Middle frontal gyrus (tissue), 1 donor: ENCODE data around the gene SYT11.

Experiments used
- DNase-seq: peaks from one replicate; pipeline ENCODE4 v3.0.0-alpha.2; 2015; ENCODE audit warnings: low spot score; ENCODE audit errors: extremely low spot score

Gene SYT11

DNA sequence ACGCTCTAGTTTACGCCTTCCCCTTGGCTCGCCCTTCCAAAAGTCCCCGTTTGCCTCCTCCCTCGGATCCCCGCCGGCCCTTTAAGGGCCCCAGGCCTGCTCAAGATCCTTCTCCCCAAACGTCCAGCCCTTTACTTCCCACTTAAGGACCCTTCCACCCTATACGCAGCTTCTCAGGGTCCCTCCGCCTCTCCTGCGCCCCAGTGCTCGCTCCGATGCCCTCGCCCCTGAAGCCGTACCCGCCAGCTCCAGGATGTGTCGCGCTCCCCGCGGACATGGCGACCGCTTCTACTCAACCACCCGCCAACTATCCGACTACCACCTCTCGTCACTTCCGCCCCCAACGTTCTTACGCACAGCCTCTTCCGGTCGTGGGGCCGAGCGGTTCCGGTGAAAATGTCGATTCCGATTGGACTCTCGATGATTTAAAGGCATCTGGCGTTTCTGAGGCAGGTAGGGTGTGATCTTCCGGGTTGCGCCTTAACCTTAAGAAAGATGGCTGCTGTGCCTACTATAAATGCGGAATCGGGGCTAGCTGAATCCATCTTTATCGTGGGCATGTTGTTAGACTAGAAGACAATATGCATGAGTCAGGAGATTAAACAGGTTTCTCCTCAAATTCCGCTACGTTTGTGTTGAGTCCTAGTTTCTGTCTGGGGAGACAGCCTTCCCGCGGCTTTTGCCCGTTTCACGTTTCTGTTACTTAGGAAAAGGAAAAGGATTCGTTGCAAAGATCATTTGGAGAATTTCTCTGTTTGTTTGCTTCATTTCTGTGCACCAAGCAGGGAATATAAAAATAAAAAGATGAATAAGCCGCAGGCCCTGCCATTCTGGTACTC is 74.9 kb downstream of the SYT11 start, which contains the start of gene KHDC4:
Gene KHDC4, minus strand, starts transcription at position 317 of the 839 bp plus-strand sequence. Its CDS starts 40 bp downstream, at position 277.
- DNase-seq: peak; percentile 99
